Left ventricle myocardium superior (tissue), 1 donor: ENCODE measurements around the gene LRP1-AS. TPM values are rescaled to one million over a fixed set of nuclear protein-coding genes. Genes with fewer than 3 reads are reported as not detected.

Experiments
- ATAC-seq: fragments of 200-7000 bp; cut with Tn5 transposase; one replicate; pipeline ENCODE4 v1.9.1; 2020; ENCODE audit warnings: mild to moderate bottlenecking, moderate library complexity
- DNase-seq: peaks from one replicate; pipeline ENCODE4 v3.0.0-alpha.2; 2020
- intact Hi-C: fragments of 100-400 bp; cut with micrococcal nuclease; formaldehyde crosslinking; loops from one replicate; pipeline ENCODE4 v1.11.0; 2022
- total RNA-seq: library from RNA; stranded (reverse); fragmentation: NEBNext Ultra II Directional; extraction: Animal tissue kit (Norgen Biotek cat#: 25700); gene quantifications from one replicate; pipeline ENCODE4 v1.2.1, GENCODE V29; 2021
- donor health status: DM: no; HTN: yes; CAD: no; lungs with severe emphysema.

LRP1-AS gene
- total RNA-seq, 1 donor from 2014 or later = not detected

GRCh38 chr12:57109207-57110103 lies 38.0 kb downstream of the LRP1-AS start:
- no peak for DNase-seq
- ATAC-seq = no peak
- intact Hi-C loops = no loop called here

- DNase-seq (peak; percentile 33), ATAC-seq (no peak)
- intact Hi-C loops = no loop called here
Measured at GRCh38 chr12:57107456-57108155, 39.8 kb downstream of the LRP1-AS start.

DNA sequence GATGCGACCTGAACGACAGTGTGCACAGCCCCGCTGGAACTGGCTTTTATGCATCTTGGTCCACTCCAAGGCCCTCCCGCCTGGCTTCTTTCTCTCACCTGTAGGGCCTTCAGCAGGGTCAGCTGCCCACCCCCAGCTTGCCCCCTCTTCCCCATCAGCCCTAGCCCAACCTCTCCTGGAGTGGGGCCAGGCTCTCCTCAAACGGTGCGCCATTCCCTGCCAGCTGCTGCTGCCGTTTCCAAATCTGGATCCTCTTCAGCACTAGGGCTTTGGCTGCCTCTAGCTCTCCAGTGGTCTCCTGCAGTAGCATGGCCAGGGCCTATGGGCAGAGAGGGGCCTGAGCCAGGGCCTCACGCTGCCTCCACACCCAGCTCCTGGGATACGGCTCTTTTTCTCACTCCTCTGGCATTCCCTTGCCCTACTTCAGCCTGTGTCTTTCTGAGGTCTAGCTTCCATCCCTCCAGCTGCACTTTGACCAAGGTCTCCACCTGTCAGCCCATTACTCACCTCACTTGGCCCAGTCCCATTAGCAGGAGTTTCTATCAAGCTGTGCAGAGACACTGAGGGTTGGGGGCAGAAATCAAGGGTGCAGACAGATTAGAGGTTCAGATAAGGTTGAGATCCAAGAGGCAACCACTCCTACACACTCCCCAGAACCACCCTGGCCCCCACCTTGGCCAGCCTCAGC lies 41.3 kb downstream of the LRP1-AS start:
- ATAC-seq (no peak), DNase-seq (peak; percentile 42)
- intact Hi-C loops = no loop called here

- DNase-seq (no peak), ATAC-seq (no peak)
- intact Hi-C loops = no loop called here
Measured at GRCh38 chr12:57105011-57105753, 42.2 kb downstream of the LRP1-AS start.

GRCh38 chr12:57104292-57104910 lies 43.0 kb downstream of the LRP1-AS start:
- ATAC-seq (no peak), DNase-seq (peak; percentile 15)
- intact Hi-C loops = no loop called here

GRCh38 chr12:57103856-57104255 lies 43.6 kb downstream of the LRP1-AS start:
- intact Hi-C loops = no loop called here
- no peak for DNase-seq
- ATAC-seq = no peak

DNA sequence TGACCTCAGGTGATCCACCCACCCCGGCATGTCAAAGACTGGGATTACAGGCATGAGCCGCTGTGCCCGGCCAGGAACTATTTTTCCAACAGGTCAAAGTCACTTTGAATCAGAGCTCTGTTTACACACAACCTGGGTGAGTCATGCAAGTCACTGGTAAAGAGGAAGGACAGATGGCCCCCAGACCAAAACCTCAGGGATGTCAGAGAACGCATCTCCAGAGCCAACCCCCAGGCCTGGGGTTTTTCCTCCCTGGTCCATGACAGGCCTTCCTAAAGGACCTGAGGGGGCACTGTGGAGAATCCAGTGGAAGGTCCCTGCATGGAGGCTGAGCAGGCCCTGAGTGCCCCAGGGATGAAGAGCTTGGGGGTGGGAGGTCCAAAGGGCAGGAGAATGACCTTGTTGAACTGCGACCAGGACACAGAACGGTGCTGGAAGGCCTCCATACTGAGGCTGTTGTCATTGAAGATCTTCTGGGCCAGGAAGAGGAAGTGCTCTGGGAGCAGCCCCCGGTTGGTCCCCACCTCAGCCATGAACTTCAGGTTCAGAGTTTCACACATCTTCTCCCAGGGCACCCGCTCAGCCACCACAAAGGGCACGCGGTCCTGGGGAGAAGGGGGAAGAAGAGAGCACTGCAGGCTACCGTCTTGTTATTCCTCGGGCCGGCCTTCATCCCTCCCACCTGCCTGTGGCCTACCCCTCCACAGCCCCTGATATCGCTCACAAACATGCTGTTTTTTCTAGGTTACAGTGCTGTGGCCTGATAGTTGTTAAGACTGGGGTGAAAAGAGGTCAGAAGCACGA lies 45.3 kb downstream of the LRP1-AS start:
- DNase-seq = no peak
- intact Hi-C loops = no loop called here
- no peak for ATAC-seq

DNA sequence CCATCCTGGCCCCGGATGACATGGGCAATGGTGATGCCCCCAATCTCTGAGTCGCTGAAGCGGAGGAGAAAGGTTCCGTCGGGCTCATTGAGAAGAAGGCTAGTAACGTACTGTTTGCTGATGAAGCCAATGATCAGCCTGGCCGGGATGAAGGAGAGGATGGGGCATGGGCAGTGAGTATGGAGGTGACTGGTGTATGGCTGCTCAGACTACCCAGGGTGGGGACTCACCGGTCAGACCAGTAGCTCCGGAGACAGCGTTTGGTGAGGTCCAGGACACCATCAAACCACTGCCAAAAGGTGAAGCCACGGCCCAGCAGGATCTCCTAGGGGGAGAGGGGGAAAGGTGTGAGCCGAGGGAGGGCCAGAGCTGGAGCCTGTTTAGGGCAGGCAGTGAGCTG lies 47.7 kb downstream of the LRP1-AS start:
- ATAC-seq (no peak), DNase-seq (no peak)
- intact Hi-C loops = no loop called here

DNA sequence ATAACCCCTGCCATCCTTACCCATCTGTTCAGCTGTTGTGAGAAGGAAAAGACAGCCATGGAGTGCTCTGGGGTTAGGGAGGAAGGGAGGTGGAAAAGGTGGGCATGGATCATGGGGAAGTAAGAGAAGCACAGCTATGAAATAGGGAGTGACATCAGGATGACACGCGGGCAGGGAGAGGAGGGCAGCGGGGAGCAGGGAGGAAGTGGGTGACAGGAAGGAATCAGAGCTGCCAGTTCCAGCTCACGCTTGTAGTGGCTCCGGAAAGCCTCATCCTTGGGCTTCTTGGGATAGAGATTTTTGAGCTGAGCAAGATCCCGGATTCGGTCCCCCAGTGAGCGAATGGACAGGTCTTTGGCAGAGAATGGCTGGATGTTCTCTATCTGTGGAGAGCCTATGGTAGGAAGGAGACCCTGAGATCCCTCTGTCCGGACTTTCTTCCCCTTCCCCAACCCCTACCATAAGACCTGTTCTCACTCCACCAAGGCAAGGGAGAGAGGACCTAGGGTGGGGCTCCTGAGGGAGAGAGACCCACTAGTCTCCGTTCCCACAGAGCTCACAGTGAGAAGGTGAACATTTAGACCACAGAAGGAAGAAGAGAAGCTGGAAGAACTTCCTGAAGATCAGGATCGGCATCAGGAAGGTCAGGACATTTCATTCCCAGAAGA lies 48.2 kb downstream of the LRP1-AS start:
- intact Hi-C loops = no loop called here
- ATAC-seq (no peak), DNase-seq (no peak)

GRCh38 chr12:57098546-57098945 lies 48.9 kb downstream of the LRP1-AS start:
- intact Hi-C loops = no loop called here
- DNase-seq (no peak), ATAC-seq (no peak)

- intact Hi-C loops = no loop called here
- ATAC-seq (no peak), DNase-seq (no peak)
Measured at GRCh38 chr12:57097554-57097835, 49.9 kb downstream of the LRP1-AS start.

- peak; percentile 27 for DNase-seq
- intact Hi-C loops = no loop called here
Measured at GRCh38 chr12:57096748-57097553, 50.5 kb downstream of the LRP1-AS start.

DNA sequence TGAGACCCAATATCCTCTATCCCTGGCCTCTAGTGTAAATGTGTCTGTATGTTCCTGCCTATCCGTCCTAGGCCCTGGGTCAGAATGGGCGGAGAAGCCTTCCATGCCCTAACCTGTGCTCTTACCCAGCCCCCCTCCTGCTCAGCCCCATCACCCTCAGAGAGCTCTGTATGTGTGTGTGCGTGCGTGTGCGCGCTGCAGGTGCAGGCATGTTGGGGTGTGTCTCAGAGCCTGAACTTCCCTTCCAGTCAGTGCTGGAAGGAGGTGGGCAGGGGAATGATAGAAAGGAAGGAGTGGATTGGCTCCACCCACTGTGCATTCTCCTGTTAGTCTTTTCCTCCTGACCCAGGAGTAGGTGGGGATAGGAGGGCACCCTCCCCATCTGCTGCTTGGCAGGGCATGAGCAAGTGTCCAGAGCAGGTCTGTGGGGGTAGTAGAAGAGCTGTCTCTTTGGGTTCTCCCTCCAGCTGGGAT lies 51.3 kb downstream of the LRP1-AS start:
- ATAC-seq (no peak), DNase-seq (no peak)
- intact Hi-C loops = no loop called here

More at GRCh38 chr12:57096748-57097553, 50.5 kb downstream of the LRP1-AS start:
- no peak for ATAC-seq

- intact Hi-C loops = no loop called here
- ATAC-seq (no peak), DNase-seq (no peak)
Measured at GRCh38 chr12:57095440-57095839, 52.0 kb downstream of the LRP1-AS start.
